GM12878 (cell line): ENCODE data around the gene C17orf114.

Experiments
- ATAC-seq: fragments of 200-7000 bp; cut with Tn5 transposase; 3 replicates; pipeline ENCODE4 v1.9.1; 2020; ENCODE audit warnings: mild to moderate bottlenecking, moderate library complexity
- BruUV-seq: library from RNA; stranded (reverse); fragments of 400-500 nt; replicated peaks from 2 replicates; lab custom pipeline; 2021; lab: Mats Ljungman, UMichigan
- CTCF ChIA-PET: fragments of 300-600 bp; sonication (Branson Sonifier 250); formaldehyde crosslinking; extraction: SDS; loops from one replicate; lab custom pipeline; 2021; ENCODE audit warnings: inconsistent platforms; lab: Yijun Ruan, JAX
- POLR2A ChIA-PET: fragments of 350-600 bp; formaldehyde crosslinking; extraction: SDS; loops from one replicate; lab custom pipeline; 2021; ENCODE audit warnings: inconsistent platforms; lab: Charles Lee
- RAD21 ChIA-PET: fragments of 300-600 bp; sonication (Branson Sonifier 250); formaldehyde crosslinking; loops from one replicate; lab custom pipeline; 2023; ENCODE audit warnings: antibody characterized with exemption; ENCODE audit not compliant: unreplicated experiment; lab: Charles Lee
- SMC1A ChIA-PET: fragments of 300-600 bp; sonication (Branson Sonifier 250); formaldehyde crosslinking; loops from one replicate; lab custom pipeline; 2023; ENCODE audit not compliant: unreplicated experiment, uncharacterized antibody; lab: Charles Lee
- DNase-seq: peaks from one replicate; pipeline ENCODE4 v3.0.0-alpha.2; 2011; ENCODE audit warnings: low read depth, low spot score
- FAIRE-seq: peaks from 3 replicates; lab custom pipeline; 2011; peaks lifted over from hg19 to GRCh38; lab: Jason Lieb, UNC
- H2AFZ ChIP-seq: 2 replicates; pipeline ENCODE4 v1.6.0; 2011; ENCODE audit warnings: low read depth, low read length, control low read depth; ENCODE audit not compliant: control insufficient read depth
- H3K27ac ChIP-seq: 2 replicates; pipeline ENCODE4 v1.5.1; 2011; ENCODE audit warnings: control low read depth; ENCODE audit not compliant: control insufficient read depth, insufficient read depth
- H3K27me3 ChIP-seq, 2 experiments: replicated peaks in 1 of 2; 2 replicates each; pipeline versions ENCODE4 v1.6.0 to v1.6.1; 2011; ENCODE audit warnings: low read length in 1 of 2; ENCODE audit not compliant: control insufficient read depth in 2 of 2, insufficient read depth in 2 of 2
- H3K36me3 ChIP-seq, 2 experiments: 2 replicates each; pipeline ENCODE4 v1.5.1; 2011; ENCODE audit warnings: low read length in 1 of 2; ENCODE audit not compliant: control insufficient read depth in 2 of 2, insufficient read depth in 2 of 2
- H3K4me1 ChIP-seq: 2 replicates; pipeline ENCODE4 v1.6.1; 2011; ENCODE audit warnings: mild to moderate bottlenecking, low read length, moderate library complexity, mixed read lengths; ENCODE audit not compliant: control insufficient read depth, insufficient read depth
- H3K4me2 ChIP-seq: 2 replicates; pipeline ENCODE4 v1.6.0; 2011; ENCODE audit warnings: control low read depth; ENCODE audit not compliant: control insufficient read depth, insufficient read depth
- H3K4me3 ChIP-seq: fragments of 200-600 bp; sonication (generic); 2 replicates; pipeline ENCODE4 v1.5.1; 2016
- H3K79me2 ChIP-seq: 2 replicates; pipeline ENCODE4 v1.6.0; 2011; ENCODE audit warnings: low read length; ENCODE audit not compliant: control insufficient read depth, insufficient read depth
- H3K9ac ChIP-seq: 2 replicates; pipeline ENCODE4 v1.8.0; 2011; ENCODE audit warnings: low read length, control low read depth, mixed read lengths; ENCODE audit not compliant: control insufficient read depth, insufficient read depth
- H3K9me3 ChIP-seq: replicated peaks from 3 replicates; pipeline ENCODE4 v1.5.1; 2011; ENCODE audit warnings: mild to moderate bottlenecking, low read length; ENCODE audit not compliant: control insufficient read depth, insufficient read depth
- H4K20me1 ChIP-seq: 2 replicates; pipeline ENCODE4 v1.6.0; 2011; ENCODE audit not compliant: control insufficient read depth, insufficient read depth
- GATAD2B ChIP-seq: fragments of 450-650 bp; conservative IDR thresholded peaks from 2 replicates; pipeline ENCODE4 v1.6.1; 2017; ENCODE audit warnings: low read depth, mild to moderate bottlenecking, moderate library complexity
- IKZF1 ChIP-seq: fragments of 450-650 bp; conservative IDR thresholded peaks from 2 replicates; pipeline ENCODE4 v1.6.1; 2017; ENCODE audit warnings: antibody characterized with exemption, mild to moderate bottlenecking
- KDM1A ChIP-seq: fragments of 200-600 bp; sonication (generic); IDR thresholded peaks from 2 replicates; pipeline ENCODE4 v1.6.1; 2016; ENCODE audit warnings: borderline replicate concordance
- NR2C2 ChIP-seq: IDR thresholded peaks from 2 replicates; pipeline ENCODE4 v1.6.1; 2011; ENCODE audit warnings: borderline replicate concordance, low read depth; ENCODE audit not compliant: control insufficient read depth, insufficient read length
- RELA ChIP-seq: fragments of 450-650 bp; IDR thresholded peaks from 2 replicates; pipeline ENCODE4 v1.8.0; 2014; ENCODE audit warnings: borderline replicate concordance; ENCODE audit not compliant: partially characterized antibody
- REST ChIP-seq: IDR thresholded peaks from 2 replicates; pipeline ENCODE4 v1.6.1; 2012; ENCODE audit warnings: mild to moderate bottlenecking, low read depth, low read length
- SIX5 ChIP-seq: IDR thresholded peaks from 2 replicates; pipeline ENCODE4 v1.6.1; 2011; ENCODE audit warnings: mild to moderate bottlenecking, low read depth, low read length, moderate library complexity; ENCODE audit not compliant: severe bottlenecking
- SMARCA5 ChIP-seq: fragments of 450-650 bp; IDR thresholded peaks from 2 replicates; pipeline ENCODE4 v1.6.1; 2017; ENCODE audit warnings: mild to moderate bottlenecking
- TARDBP ChIP-seq: IDR thresholded peaks from 2 replicates; pipeline ENCODE4 v1.6.1; 2016; ENCODE audit warnings: borderline replicate concordance
- WRNIP1 ChIP-seq: IDR thresholded peaks from 2 replicates; pipeline ENCODE4 v1.6.1; 2011; ENCODE audit warnings: low read depth, low read length, improper control_type of control experiment, borderline replicate concordance
- YBX1 ChIP-seq: fragments of 450-650 bp; IDR thresholded peaks from 2 replicates; pipeline ENCODE4 v1.6.1; 2016; ENCODE audit warnings: antibody characterized with exemption
- ZNF274 ChIP-seq: IDR thresholded peaks from one replicate; pipeline ENCODE4 v1.8.0; 2011; ENCODE audit not compliant: insufficient read length, insufficient read depth
- WGBS: methylation state at CpG from one replicate; pipeline ENCODE4 v1.1.6; 2016; ENCODE audit warnings: low lambda C conversion rate; ENCODE audit not compliant: insufficient replicate concordance, insufficient coverage; ENCODE audit errors: missing lambda C conversion rate; 5-methylcytosine and 5-hydroxymethylcytosine counted together
- in situ Hi-C: fragments of 300-500 bp; cut with MboI; formaldehyde crosslinking; loops from 9 replicates; pipeline ENCODE4 v1.14.3; 2018; ENCODE audit warnings: mixed read lengths
- intact Hi-C: fragments of 100-400 bp; cut with micrococcal nuclease; formaldehyde crosslinking; loops from one replicate; pipeline ENCODE4 v1.14.2; 2022; ENCODE audit not compliant: unreplicated experiment

The C17orf114 gene

GRCh38 chr17:4850246-4850645, 48.1 kb upstream of the C17orf114 start:
- no peak overlapping the region for H3K4me3 ChIP-seq
- ATAC-seq (no peak), DNase-seq (no peak), FAIRE-seq (no peak)
- RAD21 ChIA-PET: no interaction called here
- intact Hi-C loops (no loop called here), in situ Hi-C loops (no loop called here)
- 83% methylated on average over 2 of the region's 2 CpGs for WGBS
- H4K20me1 ChIP-seq: peaks cover 5% of the 10 kb centered on the region
- H3K27me3 ChIP-seq: no peaks in the 10 kb centered on the region
- H3K36me3 ChIP-seq: no peaks in the 10 kb centered on the region; a peak in 3 of 4 replicates
- no peak overlapping the region for H3K27ac ChIP-seq
- no TSS peak for BruUV-seq
- no peak for TF ChIP-seq YBX1
- SMC1A ChIA-PET: interaction anchor here (2.0 kb wide), 1 partner anchor 13 kb away, joined by 4 read pairs; no protein-coding TSS in a partner anchor
- no peak overlapping the region for H3K4me2 ChIP-seq
- POLR2A ChIA-PET: no interaction called here
- H3K4me1 ChIP-seq: no peaks in the 10 kb centered on the region
- peaks cover 2% of the 10 kb centered on the region for H3K79me2 ChIP-seq
- CTCF ChIA-PET: no interaction called here
- no peak overlapping the region for H3K9ac ChIP-seq
- H2AFZ ChIP-seq: no peak overlapping the region
- no peaks in the 10 kb centered on the region for H3K9me3 ChIP-seq

- CTCF ChIA-PET: no interaction called here
- BruUV-seq: no TSS peak
- H3K79me2 ChIP-seq: peaks cover 2% of the 10 kb centered on the region
- no peak overlapping the region for H3K4me2 ChIP-seq
- 64% methylated on average over 5 of the region's 5 CpGs for WGBS
- FAIRE-seq (no peak), ATAC-seq (no peak), DNase-seq (no peak)
- H2AFZ ChIP-seq: no peak overlapping the region
- H3K36me3 ChIP-seq: no peaks in the 10 kb centered on the region; a peak in 3 of 4 replicates
- no peaks in the 10 kb centered on the region for H3K4me1 ChIP-seq
- no peaks in the 10 kb centered on the region for H3K27me3 ChIP-seq
- peaks cover 9% of the 10 kb centered on the region for H4K20me1 ChIP-seq
- no peak overlapping the region for H3K4me3 ChIP-seq
- H3K9ac ChIP-seq: no peak overlapping the region
- SMC1A ChIA-PET: interaction anchor here (2.0 kb wide), 1 partner anchor 14 kb away, joined by 4 read pairs; no protein-coding TSS in a partner anchor
- intact Hi-C loops (no loop called here), in situ Hi-C loops (no loop called here)
- RAD21 ChIA-PET: no interaction called here
- H3K9me3 ChIP-seq: no peaks in the 10 kb centered on the region
- no peak overlapping the region for H3K27ac ChIP-seq
- POLR2A ChIA-PET: interaction anchor here (0.5 kb wide), 1 partner anchor 258 kb away, joined by 7 read pairs; no protein-coding TSS in a partner anchor
- TF ChIP-seq GATAD2B (no peak), ZNF274 (no peak), WRNIP1 (no peak), NR2C2 (no peak), REST (no peak), RELA (no peak), IKZF1 (no peak), SIX5 (no peak), SMARCA5 (no peak), TARDBP (no peak), KDM1A (no peak)
Observed at GRCh38 chr17:4849011-4849536, 46.9 kb upstream of the C17orf114 start.
